CD4-positive, alpha-beta memory T cell (primary cell): ENCODE measurements around the gene GPC6. TPM values are rescaled to one million over a fixed set of nuclear protein-coding genes. Genes with fewer than 3 reads are reported as not detected.

Experiments
- CTCF ChIA-PET: fragments of 350-600 bp; sonication (Branson Sonifier 250); formaldehyde crosslinking; loops from one replicate; lab custom pipeline; 2021; ENCODE audit warnings: inconsistent platforms; ENCODE audit not compliant: partially characterized antibody; lab: Charles Lee
- POLR2A ChIA-PET: fragments of 350-600 bp; sonication (Branson Sonifier 250); formaldehyde crosslinking; loops from one replicate; lab custom pipeline; 2021; ENCODE audit not compliant: partially characterized antibody; lab: Charles Lee
- DNase-seq, 5 donors: peaks; one replicate each; pipeline versions ENCODE4 v3.0.0 to v3.0.0-alpha.2; 2020 to 2022; ENCODE audit warnings: mixed read lengths in 1 of 5
- H3K27ac ChIP-seq: one replicate; pipeline ENCODE4 v1.7.0; 2013; ENCODE audit warnings: low read depth, low read length
- H3K27me3 ChIP-seq: 2 replicates; pipeline ENCODE4 v1.7.0; 2013; ENCODE audit warnings: mild to moderate bottlenecking, low read length, moderate library complexity; ENCODE audit not compliant: insufficient read depth
- H3K36me3 ChIP-seq: 2 replicates; pipeline ENCODE4 v1.7.0; 2013; ENCODE audit warnings: mild to moderate bottlenecking, low read length, moderate library complexity; ENCODE audit not compliant: insufficient read depth
- H3K4me1 ChIP-seq: 2 replicates; pipeline ENCODE4 v1.7.0; 2013; ENCODE audit warnings: mild to moderate bottlenecking, low read length, moderate library complexity; ENCODE audit not compliant: insufficient read depth
- H3K4me3 ChIP-seq, 2 donors: one replicate each; pipeline ENCODE4 v1.7.0; 2013; ENCODE audit warnings: low read length in 2 of 2, mild to moderate bottlenecking in 1 of 2
- H3K9me3 ChIP-seq, 2 donors: one replicate each; pipeline ENCODE4 v1.7.0; 2013; ENCODE audit warnings: low read length in 2 of 2, control low read depth in 1 of 2; ENCODE audit not compliant: control insufficient read depth in 1 of 2
- H3K27ac Mint-ChIP-seq, 7 donors: one replicate each; pipeline ENCODE4 v1.8.0; 2020 to 2021; ENCODE audit warnings: mixed read lengths in 7 of 7, mild to moderate bottlenecking in 6 of 7, inconsistent platforms in 3 of 7, moderate library complexity in 3 of 7
- H3K27me3 Mint-ChIP-seq, 2 donors: one replicate each; pipeline ENCODE4 v1.8.0; 2020 to 2021; ENCODE audit warnings: mixed read lengths in 2 of 2
- H3K36me3 Mint-ChIP-seq, 2 donors: one replicate each; pipeline ENCODE4 v1.8.0; 2020 to 2021; ENCODE audit warnings: mixed read lengths in 2 of 2, inconsistent platforms in 1 of 2, mild to moderate bottlenecking in 1 of 2
- H3K4me1 Mint-ChIP-seq, 4 donors: one replicate each; pipeline ENCODE4 v1.8.0; 2020 to 2021; ENCODE audit warnings: mixed read lengths in 4 of 4, mild to moderate bottlenecking in 1 of 4
- H3K4me3 Mint-ChIP-seq, 8 donors: one replicate each; pipeline ENCODE4 v1.8.0; 2020 to 2021; ENCODE audit warnings: mixed read lengths in 8 of 8, mild to moderate bottlenecking in 7 of 8, moderate library complexity in 6 of 8, inconsistent platforms in 3 of 8
- H3K9me3 Mint-ChIP-seq, 8 donors: one replicate each; pipeline ENCODE4 v1.8.0; 2020 to 2021; ENCODE audit warnings: mixed read lengths in 8 of 8, mild to moderate bottlenecking in 5 of 8, inconsistent platforms in 3 of 8, moderate library complexity in 1 of 8
- intact Hi-C: fragments of 100-400 bp; cut with micrococcal nuclease; formaldehyde crosslinking; loops from one replicate; pipeline ENCODE4 v1.15.1; 2023
- polyA plus RNA-seq, 2 donors: library from polyadenylated mRNA; unstranded; fragments of 300-500 nt; fragmentation: Illumina TruSeq; gene quantifications; one replicate each; pipeline ENCODE4 v1.2.3, GENCODE V29; 2021
- total RNA-seq, 2 experiments: library from RNA; stranded (reverse); gene quantifications; one replicate each; pipeline ENCODE4 v1.2.3, GENCODE V29; 2021

GPC6 gene
- total and polyA plus RNA-seq, 4 experiments from 2014 or later, result not detected

DNA sequence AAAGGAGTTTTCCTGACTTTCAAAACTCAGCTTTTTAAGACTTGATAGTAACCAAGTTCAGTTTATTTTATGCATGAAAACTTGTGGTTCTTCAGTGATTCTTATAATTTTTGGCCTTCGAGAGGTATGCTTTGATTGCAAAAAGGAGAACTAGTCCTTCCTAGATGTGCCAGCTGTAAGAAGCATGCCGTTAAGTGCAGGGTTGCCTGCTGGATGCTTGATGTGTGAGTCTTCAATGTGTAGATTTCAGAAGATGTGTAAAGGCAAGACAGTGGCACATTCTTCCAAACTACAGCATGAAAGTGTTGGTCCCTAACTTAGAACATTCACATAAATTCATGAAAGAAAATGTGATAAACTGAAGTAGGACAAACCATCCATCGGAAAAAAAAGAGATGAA lies 720.4 kb downstream of the GPC6 start:
- H3K27me3 Mint-ChIP-seq, result peaks cover 2 to 4% of the 10 kb centered on the region in 2 donors
- H3K36me3 ChIP-seq, result no peaks in the 10 kb centered on the region
- H3K4me3 ChIP-seq, result no peak overlapping the region
- peaks cover 0 to 5% (median 0%) of the 10 kb centered on the region in 8 donors for H3K9me3 Mint-ChIP-seq
- H3K36me3 Mint-ChIP-seq, result no peaks in the 10 kb centered on the region
- H3K9me3 ChIP-seq, result no peaks in the 10 kb centered on the region
- no peaks in the 10 kb centered on the region for H3K27me3 ChIP-seq
- no peaks in the 10 kb centered on the region for H3K4me1 Mint-ChIP-seq
- H3K27ac ChIP-seq, result no peak overlapping the region
- POLR2A ChIA-PET, result no interaction called here
- DNase-seq, result no peak
- no peaks in the 10 kb centered on the region for H3K4me1 ChIP-seq
- H3K4me3 Mint-ChIP-seq, result no peak overlapping the region
- peak overlapping the region in 1 of 7 donors; percentile 53 for H3K27ac Mint-ChIP-seq
- CTCF ChIA-PET, result no interaction called here
- intact Hi-C loops, result no loop called here

DNA sequence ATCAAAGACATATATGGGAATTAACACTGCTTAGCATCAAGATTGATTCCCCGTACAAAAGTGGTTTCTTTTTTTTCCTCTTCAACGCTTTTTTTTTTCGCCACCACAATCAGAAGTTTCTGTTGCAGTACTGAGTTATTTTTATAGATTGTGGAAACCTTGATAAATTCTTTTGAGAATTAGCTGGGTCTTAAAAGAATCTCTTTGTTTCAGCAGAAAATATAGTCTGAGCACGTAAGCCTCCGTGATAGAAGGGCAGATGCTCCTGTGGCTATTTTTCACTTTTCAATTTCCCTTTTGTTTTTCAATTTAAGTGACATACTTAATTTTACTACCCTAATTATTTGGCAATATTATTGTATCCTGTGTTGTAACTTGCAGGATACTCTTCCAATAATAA lies 721.0 kb downstream of the GPC6 start:
- no peak overlapping the region for H3K27ac Mint-ChIP-seq
- H3K4me1 ChIP-seq, result no peaks in the 10 kb centered on the region
- intact Hi-C loops, result no loop called here
- H3K9me3 ChIP-seq, result no peaks in the 10 kb centered on the region
- no peaks in the 10 kb centered on the region for H3K4me1 Mint-ChIP-seq
- POLR2A ChIA-PET, result no interaction called here
- CTCF ChIA-PET, result interaction anchor here (0.6 kb wide), 1 partner anchor 204 kb away, joined by 3 read pairs; no protein-coding TSS in a partner anchor
- peaks cover 0 to 5% (median 0%) of the 10 kb centered on the region in 8 donors for H3K9me3 Mint-ChIP-seq
- DNase-seq, result no peak
- H3K27me3 Mint-ChIP-seq, result peaks cover 2 to 4% of the 10 kb centered on the region in 2 donors
- H3K4me3 ChIP-seq, result no peak overlapping the region
- no peaks in the 10 kb centered on the region for H3K27me3 ChIP-seq
- H3K4me3 Mint-ChIP-seq, result no peak overlapping the region
- no peaks in the 10 kb centered on the region for H3K36me3 ChIP-seq
- H3K36me3 Mint-ChIP-seq, result no peaks in the 10 kb centered on the region
- H3K27ac ChIP-seq, result no peak overlapping the region

DNA sequence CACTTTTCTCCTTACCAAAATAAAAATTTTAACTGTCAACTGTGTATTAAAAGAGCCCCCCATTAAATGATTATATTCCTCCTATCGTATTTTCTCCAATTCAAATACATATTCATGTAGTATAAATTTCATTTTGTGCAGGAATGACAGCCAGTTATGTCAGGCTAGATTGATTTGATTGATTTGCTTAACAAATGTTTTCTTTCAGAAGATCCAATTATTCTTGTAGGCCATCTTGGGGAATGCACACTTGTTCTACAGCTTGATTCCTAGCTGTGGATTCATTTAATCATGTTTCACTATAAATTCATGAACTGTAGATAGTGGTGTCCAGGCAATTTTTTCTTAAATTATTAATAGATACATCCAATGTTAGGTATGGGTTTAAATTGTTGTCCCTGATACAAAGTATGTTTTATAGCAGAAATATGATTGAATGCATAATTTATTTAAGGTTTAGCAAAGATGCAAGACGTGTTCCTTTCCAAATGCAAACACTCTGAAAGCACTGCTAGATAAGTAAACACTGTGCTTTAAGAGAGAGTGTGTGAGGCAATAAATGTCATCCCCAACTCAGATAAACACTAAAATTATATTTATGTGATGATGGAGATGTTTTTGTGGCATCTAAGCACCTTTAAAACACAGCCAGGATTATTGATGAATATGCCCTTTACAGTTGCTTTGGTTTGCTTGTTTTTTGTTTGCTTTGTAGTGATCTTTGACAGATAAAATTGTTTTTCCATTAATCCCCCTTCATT lies 721.7 kb downstream of the GPC6 start:
- Mint-ChIP-seq H3K9me3 (peaks cover 0 to 5% (median 0%) of the 10 kb centered on the region in 8 donors), H3K36me3 (no peaks in the 10 kb centered on the region)
- POLR2A ChIA-PET, result no interaction called here

DNA sequence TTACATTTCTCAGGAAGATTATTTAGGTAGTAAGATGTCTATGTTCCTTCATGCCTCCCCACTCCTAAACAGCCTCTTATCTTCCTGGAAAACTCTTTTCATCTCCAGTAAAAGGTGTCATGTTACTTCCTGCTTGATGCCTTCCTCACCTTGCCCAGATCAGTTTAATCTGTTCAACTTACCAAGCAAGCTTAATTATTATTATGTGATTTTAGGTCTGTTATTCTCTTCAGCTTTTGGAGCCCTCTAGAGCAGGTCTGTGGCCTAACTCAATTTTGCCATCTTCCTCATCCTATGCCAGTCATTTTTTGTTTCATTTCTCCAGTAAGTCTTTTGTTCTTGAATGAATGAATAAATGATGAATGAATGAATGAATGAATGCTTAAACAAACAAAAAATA lies 724.5 kb downstream of the GPC6 start:
- no peak overlapping the region for H3K4me3 Mint-ChIP-seq
- CTCF ChIA-PET, result no interaction called here

More for the DNA sequence above, 721.7 kb downstream of the GPC6 start:
- Mint-ChIP-seq H3K27me3 (peaks cover 0 to 4% of the 10 kb centered on the region in 2 donors), H3K4me1 (no peaks in the 10 kb centered on the region), H3K27ac (no peak overlapping the region), H3K4me3 (no peak overlapping the region)
- no peak for DNase-seq
- intact Hi-C loops, result no loop called here
- no peak overlapping the region for H3K27ac ChIP-seq
- no peak overlapping the region for H3K4me3 ChIP-seq
- CTCF ChIA-PET, result interaction anchor here (0.6 kb wide), 1 partner anchor 204 kb away, joined by 3 read pairs; no protein-coding TSS in a partner anchor
- H3K9me3 ChIP-seq, result no peaks in the 10 kb centered on the region
- H3K27me3 ChIP-seq, result no peaks in the 10 kb centered on the region
- H3K4me1 ChIP-seq, result no peaks in the 10 kb centered on the region
- H3K36me3 ChIP-seq, result no peaks in the 10 kb centered on the region

DNA sequence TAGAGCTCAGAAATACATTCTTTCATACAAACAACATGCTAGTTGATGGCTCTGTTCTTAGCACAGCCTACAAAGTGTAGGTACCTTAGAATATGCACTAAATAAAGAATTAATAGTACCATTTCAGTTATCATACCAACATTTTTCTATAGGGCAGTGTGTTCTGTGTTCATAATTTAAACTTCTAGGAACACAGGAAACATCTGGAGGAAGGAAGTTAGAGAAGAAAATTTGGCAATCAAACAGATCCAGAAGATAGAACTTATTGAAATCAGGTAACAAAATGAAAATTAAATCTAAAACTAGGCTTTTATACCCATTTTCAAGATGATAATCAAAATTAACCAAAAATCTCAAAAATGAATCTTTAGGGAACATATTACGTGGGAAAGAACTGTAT lies 725.3 kb downstream of the GPC6 start:
- intact Hi-C loops, result no loop called here
- POLR2A ChIA-PET, result no interaction called here
- Mint-ChIP-seq H3K4me3 (no peak overlapping the region), H3K27ac (no peak overlapping the region), H3K27me3 (peaks cover 0 to 1% of the 10 kb centered on the region in 2 donors), H3K4me1 (no peaks in the 10 kb centered on the region), H3K9me3 (no peaks in the 10 kb centered on the region), H3K36me3 (no peaks in the 10 kb centered on the region)
- Histone ChIP-seq H3K27ac (no peak overlapping the region), H3K4me1 (no peaks in the 10 kb centered on the region), H3K4me3 (no peak overlapping the region), H3K36me3 (no peaks in the 10 kb centered on the region), H3K9me3 (no peaks in the 10 kb centered on the region), H3K27me3 (no peaks in the 10 kb centered on the region)
- CTCF ChIA-PET, result no interaction called here
- DNase-seq, result no peak

More for the DNA sequence above, 724.5 kb downstream of the GPC6 start:
- Histone ChIP-seq H3K36me3 (no peaks in the 10 kb centered on the region), H3K9me3 (no peaks in the 10 kb centered on the region), H3K27ac (no peak overlapping the region), H3K4me3 (no peak overlapping the region), H3K4me1 (no peaks in the 10 kb centered on the region), H3K27me3 (no peaks in the 10 kb centered on the region)
- no peaks in the 10 kb centered on the region for H3K4me1 Mint-ChIP-seq
- no peak overlapping the region for H3K27ac Mint-ChIP-seq
- POLR2A ChIA-PET, result no interaction called here
- DNase-seq, result no peak
- no peaks in the 10 kb centered on the region for H3K36me3 Mint-ChIP-seq
- intact Hi-C loops, result no loop called here
- H3K27me3 Mint-ChIP-seq, result peaks cover 0 to 1% of the 10 kb centered on the region in 2 donors
- H3K9me3 Mint-ChIP-seq, result no peaks in the 10 kb centered on the region

DNA sequence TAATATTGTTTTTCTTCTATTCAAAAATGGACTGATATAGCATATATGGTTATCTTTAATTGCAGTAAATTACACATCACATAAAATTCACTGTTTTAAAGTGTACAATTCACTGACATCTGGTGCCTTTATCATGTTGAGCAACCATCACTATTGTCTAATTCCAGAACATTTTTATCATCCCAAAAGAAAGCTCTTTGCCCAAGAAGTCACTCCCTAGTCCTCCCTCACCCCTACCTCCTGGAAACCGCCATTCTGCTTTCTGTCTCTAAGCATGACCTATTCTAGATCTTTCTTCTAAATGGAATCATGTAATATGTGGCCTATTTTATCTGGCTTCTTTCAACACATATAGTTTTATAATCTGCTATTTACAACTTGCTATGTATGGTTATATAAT lies 727.2 kb downstream of the GPC6 start:
- H3K27me3 ChIP-seq, result no peaks in the 10 kb centered on the region
- ChIA-PET CTCF (interaction anchor here (0.6 kb wide), 1 partner anchor 1767 kb away, joined by 3 read pairs; no protein-coding TSS in a partner anchor), POLR2A (no interaction called here)
- H3K27me3 Mint-ChIP-seq, result peaks cover 0 to 1% of the 10 kb centered on the region in 2 donors
- no peak overlapping the region for H3K4me3 Mint-ChIP-seq
- H3K27ac Mint-ChIP-seq, result no peak overlapping the region
- H3K36me3 ChIP-seq, result no peaks in the 10 kb centered on the region
- H3K9me3 Mint-ChIP-seq, result peaks cover 0 to 6% (median 0%) of the 10 kb centered on the region in 8 donors
- no peaks in the 10 kb centered on the region for H3K9me3 ChIP-seq
- DNase-seq, result no peak
- no peaks in the 10 kb centered on the region for H3K36me3 Mint-ChIP-seq
- H3K4me3 ChIP-seq, result no peak overlapping the region
- no peaks in the 10 kb centered on the region for H3K4me1 ChIP-seq
- no peaks in the 10 kb centered on the region for H3K4me1 Mint-ChIP-seq
- no peak overlapping the region for H3K27ac ChIP-seq
- intact Hi-C loops, result no loop called here

DNA sequence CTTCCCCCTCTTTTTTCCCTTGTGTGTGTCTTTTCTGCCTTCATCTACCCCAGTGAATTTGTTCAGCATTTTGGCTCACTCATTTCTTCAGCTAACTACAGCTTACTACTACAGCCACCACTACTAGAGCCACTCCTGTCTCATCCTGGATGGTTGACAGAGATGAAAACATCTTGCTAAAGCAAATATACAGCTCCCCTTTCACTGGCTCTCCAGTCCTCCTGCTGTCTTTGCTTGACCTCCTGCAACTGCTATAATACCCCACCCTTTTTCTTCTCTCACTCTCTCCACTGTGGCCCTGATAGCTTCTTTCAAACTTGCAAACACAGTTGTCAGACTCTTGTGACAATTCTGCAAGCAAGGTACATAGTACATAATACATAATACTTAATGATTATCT lies 729.3 kb downstream of the GPC6 start:
- H3K9me3 ChIP-seq, result no peaks in the 10 kb centered on the region
- no peaks in the 10 kb centered on the region for H3K36me3 Mint-ChIP-seq
- no peaks in the 10 kb centered on the region for H3K36me3 ChIP-seq
- no peaks in the 10 kb centered on the region for H3K27me3 ChIP-seq
- H3K27me3 Mint-ChIP-seq, result peaks cover 0 to 1% of the 10 kb centered on the region in 2 donors
- no peak overlapping the region for H3K4me3 Mint-ChIP-seq
- no peak overlapping the region for H3K27ac ChIP-seq
- intact Hi-C loops, result no loop called here
- ChIA-PET POLR2A (no interaction called here), CTCF (no interaction called here)
- DNase-seq, result no peak
- no peak overlapping the region for H3K27ac Mint-ChIP-seq
- H3K4me1 Mint-ChIP-seq, result no peaks in the 10 kb centered on the region
- H3K4me1 ChIP-seq, result no peaks in the 10 kb centered on the region
- no peak overlapping the region for H3K4me3 ChIP-seq
- H3K9me3 Mint-ChIP-seq, result peaks cover 0 to 6% (median 1%) of the 10 kb centered on the region in 8 donors
